ENCODE measurements around the gene NTNG1. TPM values are rescaled to one million over a fixed set of nuclear protein-coding genes. Genes with fewer than 3 reads are reported as not detected.

The NTNG1 gene
- total RNA-seq, 1 donor from 2014 or later, result 3.2 TPM

GRCh38 chr1:107122225-107122624, 18.6 kb upstream of the NTNG1 start:
- H3K27ac Mint-ChIP-seq (ENCODE audit: unreplicated experiment), result no peak overlapping the region
- TF ChIP-seq CTCF (IDR thresholded peaks at IDR 0.05; ENCODE audit: unreplicated experiment), result no peak

GRCh38 chr1:107123741-107124140, 17.1 kb upstream of the NTNG1 start:
- Mint-ChIP-seq H3K9me3 (ENCODE audit: unreplicated experiment) (no peaks in the 10 kb centered on the region), H3K36me3 (ENCODE audit: low read depth, unreplicated experiment) (no peaks in the 10 kb centered on the region), H3K4me1 (ENCODE audit: unreplicated experiment) (no peaks in the 10 kb centered on the region), H3K4me3 (ENCODE audit: unreplicated experiment) (no peak overlapping the region), H3K27ac (ENCODE audit: unreplicated experiment) (no peak overlapping the region), H3K27me3 (ENCODE audit: unreplicated experiment) (no peaks in the 10 kb centered on the region)
- no peak for TF ChIP-seq CTCF (IDR thresholded peaks at IDR 0.05; ENCODE audit: unreplicated experiment)
- no peak for DNase-seq (ENCODE audit: low spot score)

More at GRCh38 chr1:107122225-107122624, 18.6 kb upstream of the NTNG1 start:
- no peaks in the 10 kb centered on the region for H3K9me3 Mint-ChIP-seq (ENCODE audit: unreplicated experiment)
- no peaks in the 10 kb centered on the region for H3K27me3 Mint-ChIP-seq (ENCODE audit: unreplicated experiment)
- no peaks in the 10 kb centered on the region for H3K4me1 Mint-ChIP-seq (ENCODE audit: unreplicated experiment)
- DNase-seq (ENCODE audit: low spot score), result no peak
- H3K36me3 Mint-ChIP-seq (ENCODE audit: low read depth, unreplicated experiment), result no peaks in the 10 kb centered on the region
- H3K4me3 Mint-ChIP-seq (ENCODE audit: unreplicated experiment), result no peak overlapping the region

- H3K9me3 Mint-ChIP-seq (ENCODE audit: unreplicated experiment), result no peaks in the 10 kb centered on the region
- no peak for DNase-seq (ENCODE audit: low spot score)
- H3K4me1 Mint-ChIP-seq (ENCODE audit: unreplicated experiment), result no peaks in the 10 kb centered on the region
- no peak overlapping the region for H3K27ac Mint-ChIP-seq (ENCODE audit: unreplicated experiment)
- H3K36me3 Mint-ChIP-seq (ENCODE audit: low read depth, unreplicated experiment), result no peaks in the 10 kb centered on the region
- TF ChIP-seq CTCF (IDR thresholded peaks at IDR 0.05; ENCODE audit: unreplicated experiment), result no peak
- H3K4me3 Mint-ChIP-seq (ENCODE audit: unreplicated experiment), result no peak overlapping the region
- no peaks in the 10 kb centered on the region for H3K27me3 Mint-ChIP-seq (ENCODE audit: unreplicated experiment)
Measured at GRCh38 chr1:107124694-107125093, 16.1 kb upstream of the NTNG1 start.

GRCh38 chr1:107132195-107132594, 8.6 kb upstream of the NTNG1 start:
- DNase-seq (ENCODE audit: low spot score), result no peak
- H3K4me1 Mint-ChIP-seq (ENCODE audit: unreplicated experiment), result no peaks in the 10 kb centered on the region
- no peaks in the 10 kb centered on the region for H3K27me3 Mint-ChIP-seq (ENCODE audit: unreplicated experiment)
- TF ChIP-seq CTCF (IDR thresholded peaks at IDR 0.05; ENCODE audit: unreplicated experiment), result no peak
- H3K4me3 Mint-ChIP-seq (ENCODE audit: unreplicated experiment), result no peak overlapping the region
- no peaks in the 10 kb centered on the region for H3K36me3 Mint-ChIP-seq (ENCODE audit: low read depth, unreplicated experiment)
- H3K27ac Mint-ChIP-seq (ENCODE audit: unreplicated experiment), result no peak overlapping the region
- no peaks in the 10 kb centered on the region for H3K9me3 Mint-ChIP-seq (ENCODE audit: unreplicated experiment)

- Mint-ChIP-seq H3K9me3 (ENCODE audit: unreplicated experiment) (no peaks in the 10 kb centered on the region), H3K27me3 (ENCODE audit: unreplicated experiment) (no peaks in the 10 kb centered on the region)
Measured at GRCh38 chr1:107132780-107133179, 8.1 kb upstream of the NTNG1 start.

More at GRCh38 chr1:107132780-107133179, 8.1 kb upstream of the NTNG1 start:
- Mint-ChIP-seq H3K4me1 (ENCODE audit: unreplicated experiment) (no peaks in the 10 kb centered on the region), H3K4me3 (ENCODE audit: unreplicated experiment) (no peak overlapping the region), H3K36me3 (ENCODE audit: low read depth, unreplicated experiment) (no peaks in the 10 kb centered on the region), H3K27ac (ENCODE audit: unreplicated experiment) (no peak overlapping the region)
- no peak for TF ChIP-seq CTCF (IDR thresholded peaks at IDR 0.05; ENCODE audit: unreplicated experiment)
- DNase-seq (ENCODE audit: low spot score), result no peak
